BLaER1 treated with 17β-estradiol and CSF1 and Interleukin-3, amounts not matched to agents 10 nM and 100 nM (cell line): ENCODE results near the gene LYSMD2.
A peak's percentile ranks its signal among the peaks of the same experiment; 100 is the strongest.

ENCODE experiments used
- H3K27ac ChIP-seq, 11 experiments: shearing (Covaris generic); formaldehyde crosslinking; 2 replicates each; pipeline ENCODE4 v1.8.1; 2022
- H3K27me3 ChIP-seq, 11 experiments: shearing (Covaris generic); formaldehyde crosslinking; 2 replicates each; pipeline ENCODE4 v1.8.1; 2022
- H3K36me3 ChIP-seq, 11 experiments: shearing (Covaris generic); formaldehyde crosslinking; 2 replicates each; pipeline ENCODE4 v1.8.1; 2022
- H3K4me1 ChIP-seq, 10 experiments: shearing (Covaris generic); formaldehyde crosslinking; 2 replicates each; pipeline ENCODE4 v1.8.1; 2022
- H3K4me2 ChIP-seq, 11 experiments: shearing (Covaris generic); formaldehyde crosslinking; 2 replicates each; pipeline ENCODE4 v1.8.1; 2022
- H3K4me3 ChIP-seq, 10 experiments: shearing (Covaris generic); formaldehyde crosslinking; 2 replicates each; pipeline ENCODE4 v1.8.1; 2022
- H3K9ac ChIP-seq, 11 experiments: shearing (Covaris generic); formaldehyde crosslinking; 2 replicates each; pipeline ENCODE4 v1.8.1; 2022
- H3K9me3 ChIP-seq, 11 experiments: shearing (Covaris generic); formaldehyde crosslinking; replicated peaks in 1 of 11; 2 replicates each; pipeline ENCODE4 v1.8.1; 2022
- H4K20me1 ChIP-seq, 11 experiments: shearing (Covaris generic); formaldehyde crosslinking; 2 replicates each; pipeline ENCODE4 v1.8.1; 2022
- Cebpa-rat ChIP-seq, 11 experiments: shearing (Covaris generic); IDR thresholded peaks; 2 replicates each; pipeline ENCODE4 v1.8.1; 2022

Gene LYSMD2

DNA sequence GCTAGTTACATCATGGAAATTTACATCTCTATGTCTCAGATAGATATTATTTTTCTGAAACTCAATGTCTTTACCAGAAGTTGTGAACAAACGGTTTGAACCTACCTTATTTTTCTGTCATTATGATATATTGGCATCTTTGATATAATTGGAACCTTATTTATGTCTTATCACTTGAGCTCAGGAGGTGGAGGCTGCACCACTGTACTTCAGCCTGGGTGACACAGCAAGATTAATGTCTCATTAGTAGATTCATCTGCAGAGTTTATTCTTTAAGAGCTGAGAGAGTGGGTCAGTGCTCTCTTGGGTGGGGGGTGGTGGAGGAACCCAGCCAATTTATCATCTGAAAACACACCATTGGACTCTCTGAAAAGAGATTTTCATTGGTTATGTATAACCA is 34.7 kb downstream of the LYSMD2 start:
- Histone ChIP-seq H3K36me3 (no peaks in the 10 kb centered on the region), H3K4me3 (no peak overlapping the region), H3K9me3 (no peaks in the 10 kb centered on the region), H3K4me2 (no peak overlapping the region), H3K4me1 (no peaks in the 10 kb centered on the region), H3K27me3 (no peaks in the 10 kb centered on the region), H3K9ac (no peak overlapping the region), H3K27ac (no peak overlapping the region), H4K20me1 (no peaks in the 10 kb centered on the region)
- TF ChIP-seq Cebpa-rat (IDR thresholded peaks at IDR 0.05) = no peak

DNA sequence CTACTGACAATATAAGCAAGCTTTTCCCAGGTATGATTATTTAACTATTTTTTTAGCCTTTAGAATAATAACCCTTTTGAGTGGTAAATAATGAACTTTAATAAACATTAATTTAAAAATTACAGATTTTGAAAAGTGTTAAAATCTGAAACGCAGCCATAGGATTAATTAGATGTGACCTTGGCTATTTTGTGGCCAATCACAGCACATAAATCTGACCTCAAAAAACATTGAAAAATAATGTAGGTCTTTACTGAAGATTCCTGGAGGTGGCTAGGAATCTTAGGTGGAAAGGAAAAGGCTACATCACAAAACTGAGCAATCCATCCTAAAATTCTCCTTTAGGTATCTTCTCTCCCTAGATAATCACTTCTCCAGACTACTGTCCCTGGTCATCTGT is 38.1 kb downstream of the LYSMD2 start:
- H4K20me1 ChIP-seq = no peaks in the 10 kb centered on the region
- H3K27me3 ChIP-seq = no peaks in the 10 kb centered on the region
- no peaks in the 10 kb centered on the region for H3K9me3 ChIP-seq
- H3K36me3 ChIP-seq = no peaks in the 10 kb centered on the region
- no peak overlapping the region for H3K4me3 ChIP-seq
- no peaks in the 10 kb centered on the region for H3K4me1 ChIP-seq
- H3K4me2 ChIP-seq = no peak overlapping the region
- no peak overlapping the region for H3K9ac ChIP-seq
- H3K27ac ChIP-seq = no peak overlapping the region
- no peak for TF ChIP-seq Cebpa-rat (IDR thresholded peaks at IDR 0.05)

DNA sequence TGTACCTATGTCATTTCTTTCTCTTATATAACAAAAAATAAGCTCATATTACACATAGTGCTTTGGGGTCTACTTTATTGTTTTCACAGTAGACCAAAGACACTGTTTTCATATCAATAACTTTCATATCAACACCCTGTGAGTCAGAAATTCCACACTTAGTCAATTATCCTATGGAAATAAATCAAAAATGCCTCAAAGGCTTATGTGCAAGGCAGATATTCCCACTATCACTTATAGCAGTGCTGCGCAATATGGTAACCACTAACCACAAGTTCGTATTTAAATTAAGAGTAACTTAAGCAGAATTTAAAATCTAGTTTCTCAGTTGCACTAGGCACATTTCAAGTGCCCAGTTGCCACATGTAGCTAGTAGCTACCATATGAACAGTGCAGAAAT is 40.3 kb downstream of the LYSMD2 start:
- H3K9ac ChIP-seq = no peak overlapping the region
- H3K4me2 ChIP-seq = no peak overlapping the region
- no peak overlapping the region for H3K4me3 ChIP-seq
- H4K20me1 ChIP-seq = no peaks in the 10 kb centered on the region
- H3K27me3 ChIP-seq = no peaks in the 10 kb centered on the region
- no peak for TF ChIP-seq Cebpa-rat (IDR thresholded peaks at IDR 0.05)
- no peak overlapping the region for H3K27ac ChIP-seq
- H3K4me1 ChIP-seq = peaks cover 0 to 16% (median 4%) of the 10 kb centered on the region in 10 experiments; a peak in 13 of 20 replicates
- no peaks in the 10 kb centered on the region for H3K36me3 ChIP-seq
- H3K9me3 ChIP-seq = no peaks in the 10 kb centered on the region

DNA sequence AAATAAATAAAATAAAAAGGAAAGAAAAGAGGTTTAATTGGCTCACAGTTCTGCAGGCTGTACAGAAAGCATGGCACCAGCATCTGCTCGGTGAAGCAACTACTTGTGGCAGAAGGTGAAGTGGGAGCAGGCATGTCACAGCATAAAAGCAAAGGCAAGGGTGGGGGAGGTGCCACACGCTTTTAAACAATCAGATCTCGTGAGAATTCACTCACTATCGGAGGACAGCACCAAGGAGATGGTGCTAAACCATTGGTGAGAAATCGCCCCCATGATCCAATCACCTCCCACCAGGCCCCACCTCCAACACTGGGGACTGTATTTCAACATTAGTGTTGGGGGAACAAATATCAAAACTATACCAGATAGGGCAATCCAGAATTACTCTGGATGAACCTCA is 40.9 kb downstream of the LYSMD2 start:
- Histone ChIP-seq H3K9me3 (no peaks in the 10 kb centered on the region), H3K4me2 (no peak overlapping the region), H3K36me3 (no peaks in the 10 kb centered on the region), H3K9ac (no peak overlapping the region), H3K27me3 (no peaks in the 10 kb centered on the region), H3K27ac (no peak overlapping the region), H4K20me1 (no peaks in the 10 kb centered on the region), H3K4me1 (peaks cover 0 to 22% (median 9%) of the 10 kb centered on the region in 10 experiments; a peak in 13 of 20 replicates), H3K4me3 (no peak overlapping the region)
- TF ChIP-seq Cebpa-rat (IDR thresholded peaks at IDR 0.05) = no peak

DNA sequence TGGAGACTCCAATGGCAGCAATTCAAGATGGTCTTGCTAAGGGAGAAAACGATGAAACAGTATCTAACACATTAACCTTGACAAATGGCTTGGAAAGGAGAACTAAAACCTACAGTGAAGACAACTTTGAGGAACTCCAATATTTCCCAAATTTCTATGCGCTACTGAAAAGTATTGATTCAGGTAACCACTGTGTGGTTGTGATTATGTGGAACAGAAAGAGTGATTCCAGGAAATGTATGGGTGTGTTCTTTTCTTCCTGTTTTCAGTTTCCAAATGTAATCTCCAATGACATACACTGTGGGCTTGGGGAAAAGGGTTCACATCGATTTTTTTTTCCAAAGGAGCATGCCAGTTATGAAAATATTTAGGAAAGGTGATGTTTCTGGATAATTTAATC is 45.3 kb downstream of the LYSMD2 start:
- TF ChIP-seq Cebpa-rat (IDR thresholded peaks at IDR 0.05) = no peak
- H3K4me1 ChIP-seq = peaks cover 0 to 27% (median 9%) of the 10 kb centered on the region in 10 experiments; a peak in 13 of 20 replicates

DNA sequence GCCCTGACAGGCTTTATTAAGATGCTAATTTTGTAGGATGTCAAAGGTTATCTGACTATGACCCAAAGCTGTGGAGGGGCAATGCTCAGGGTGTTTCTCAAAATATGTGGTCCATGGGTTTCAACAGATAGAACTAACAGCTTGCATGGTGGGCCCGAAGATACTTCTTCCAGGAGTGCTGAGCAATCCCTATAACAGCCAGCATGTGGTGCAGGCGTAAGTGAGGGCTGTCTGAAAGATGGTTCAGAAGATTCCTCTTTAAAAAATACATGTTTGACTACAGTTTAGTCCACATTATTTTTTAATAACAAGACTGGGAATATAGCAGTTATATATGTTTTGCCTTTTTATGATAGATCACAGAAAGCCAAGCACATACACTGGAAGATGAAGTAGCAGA is 48.6 kb downstream of the LYSMD2 start:
- Histone ChIP-seq H3K4me3 (no peak overlapping the region), H3K27me3 (no peaks in the 10 kb centered on the region), H3K9ac (no peak overlapping the region), H3K27ac (no peak overlapping the region), H4K20me1 (no peaks in the 10 kb centered on the region), H3K4me1 (peaks cover 0 to 27% (median 9%) of the 10 kb centered on the region in 10 experiments; a peak in 13 of 20 replicates), H3K9me3 (no peaks in the 10 kb centered on the region), H3K36me3 (no peaks in the 10 kb centered on the region), H3K4me2 (no peak overlapping the region)
- no peak for TF ChIP-seq Cebpa-rat (IDR thresholded peaks at IDR 0.05)

More for the DNA sequence above, 45.3 kb downstream of the LYSMD2 start:
- H3K9me3 ChIP-seq = no peaks in the 10 kb centered on the region
- H3K9ac ChIP-seq = no peak overlapping the region
- peak overlapping the region in 6 of 11 experiments; percentile 27 to 74 (median 63); a peak in 11 of 22 replicates for H3K4me2 ChIP-seq
- no peaks in the 10 kb centered on the region for H3K36me3 ChIP-seq
- no peaks in the 10 kb centered on the region for H4K20me1 ChIP-seq
- H3K27ac ChIP-seq = no peak overlapping the region
- no peak overlapping the region for H3K4me3 ChIP-seq
- H3K27me3 ChIP-seq = no peaks in the 10 kb centered on the region

DNA sequence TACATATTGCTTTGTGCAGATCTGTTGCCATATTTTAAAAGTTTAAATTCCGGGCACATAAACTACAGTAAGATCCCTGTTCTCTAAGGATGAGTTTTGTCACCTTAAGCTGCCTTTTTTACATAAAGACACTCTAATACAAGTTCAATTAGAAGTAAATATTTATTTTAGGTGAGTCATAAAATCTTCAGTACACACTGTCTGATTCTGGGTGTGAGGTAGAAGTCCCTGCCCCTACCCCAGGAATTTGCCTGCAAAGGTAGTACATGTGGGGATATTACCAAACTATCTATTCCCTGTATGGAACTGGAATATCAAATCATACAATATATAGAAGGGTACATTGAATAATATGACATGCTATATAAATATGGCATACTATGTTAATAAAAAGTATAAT is 49.9 kb downstream of the LYSMD2 start:
- H3K36me3 ChIP-seq = no peaks in the 10 kb centered on the region

DNA sequence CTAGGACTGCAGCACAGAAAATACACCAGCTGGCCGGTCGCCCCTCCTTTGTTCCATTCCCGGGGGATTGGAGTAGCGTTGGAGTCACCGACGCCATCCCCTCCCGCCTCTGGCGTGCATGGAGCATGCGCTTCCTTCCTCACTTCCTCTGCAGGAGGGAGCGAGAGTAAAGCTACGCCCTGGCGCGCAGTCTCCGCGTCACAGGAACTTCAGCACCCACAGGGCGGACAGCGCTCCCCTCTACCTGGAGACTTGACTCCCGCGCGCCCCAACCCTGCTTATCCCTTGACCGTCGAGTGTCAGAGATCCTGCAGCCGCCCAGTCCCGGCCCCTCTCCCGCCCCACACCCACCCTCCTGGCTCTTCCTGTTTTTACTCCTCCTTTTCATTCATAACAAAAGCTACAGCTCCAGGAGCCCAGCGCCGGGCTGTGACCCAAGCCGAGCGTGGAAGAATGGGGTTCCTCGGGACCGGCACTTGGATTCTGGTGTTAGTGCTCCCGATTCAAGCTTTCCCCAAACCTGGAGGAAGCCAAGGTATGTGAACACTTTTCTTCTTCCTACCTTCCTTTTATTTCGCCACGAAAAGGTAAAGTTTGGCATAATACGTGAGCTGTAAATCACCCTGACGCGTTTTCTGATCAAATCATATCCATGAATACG is 56.0 kb downstream of the LYSMD2 start, which contains the start of gene SCG3:
Gene SCG3 (plus strand): TSS at position 201 of the 661 bp plus-strand sequence. CDS start 253 bp downstream, at position 454.
- Histone ChIP-seq H3K4me1 (peaks cover 0 to 28% (median 9%) of the 10 kb centered on the region in 10 experiments; a peak in 6 of 20 replicates), H3K27me3 (no peaks in the 10 kb centered on the region), H3K9ac (no peak within 1 kb of the TSS), H3K4me3 (no peak within 1 kb of the TSS), H4K20me1 (no peaks in the 10 kb centered on the region), H3K36me3 (no peaks in the 10 kb centered on the region), H3K9me3 (no peaks in the 10 kb centered on the region), H3K4me2 (peak within 1 kb of the TSS in 2 of 11 experiments; percentile 45 to 60; a peak in 4 of 22 replicates), H3K27ac (no peak within 1 kb of the TSS)
- no peak for TF ChIP-seq Cebpa-rat (IDR thresholded peaks at IDR 0.05)

More for the DNA sequence above, 49.9 kb downstream of the LYSMD2 start:
- Histone ChIP-seq H3K9ac (no peak overlapping the region), H3K9me3 (no peaks in the 10 kb centered on the region), H4K20me1 (no peaks in the 10 kb centered on the region), H3K27me3 (no peaks in the 10 kb centered on the region), H3K4me2 (no peak overlapping the region), H3K4me3 (no peak overlapping the region), H3K4me1 (peaks cover 0 to 15% (median 9%) of the 10 kb centered on the region in 10 experiments; a peak in 13 of 20 replicates), H3K27ac (no peak overlapping the region)
- TF ChIP-seq Cebpa-rat (IDR thresholded peaks at IDR 0.05) = no peak

DNA sequence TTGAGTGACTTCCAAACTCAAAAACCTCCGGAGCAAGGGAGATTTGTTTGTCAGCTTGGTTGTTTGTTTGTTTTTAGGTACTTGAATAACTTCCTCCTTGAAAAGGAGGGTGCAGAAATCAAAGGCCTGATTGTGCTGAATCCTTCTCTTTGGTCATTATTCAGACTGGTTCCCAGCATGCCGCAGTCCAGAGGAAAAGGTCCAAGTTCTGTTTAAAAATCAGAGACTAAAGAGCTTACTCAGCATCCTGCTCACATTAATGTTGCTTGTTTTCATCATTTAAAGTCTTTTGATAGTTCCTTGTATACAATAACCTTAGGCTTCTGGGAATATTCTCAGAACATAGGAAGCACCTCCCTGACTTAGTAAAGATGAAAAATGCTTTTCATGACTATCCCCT is 57.1 kb downstream of the LYSMD2 start:
- Histone ChIP-seq H3K4me2 (peak overlapping the region in 2 of 11 experiments; percentile 45 to 60; a peak in 4 of 22 replicates), H3K27me3 (no peaks in the 10 kb centered on the region), H3K4me1 (peaks cover 0 to 28% (median 9%) of the 10 kb centered on the region in 10 experiments; a peak in 6 of 20 replicates), H3K9ac (no peak overlapping the region), H3K36me3 (no peaks in the 10 kb centered on the region), H3K27ac (no peak overlapping the region), H4K20me1 (no peaks in the 10 kb centered on the region), H3K4me3 (no peak overlapping the region), H3K9me3 (no peaks in the 10 kb centered on the region)
- no peak for TF ChIP-seq Cebpa-rat (IDR thresholded peaks at IDR 0.05)

DNA sequence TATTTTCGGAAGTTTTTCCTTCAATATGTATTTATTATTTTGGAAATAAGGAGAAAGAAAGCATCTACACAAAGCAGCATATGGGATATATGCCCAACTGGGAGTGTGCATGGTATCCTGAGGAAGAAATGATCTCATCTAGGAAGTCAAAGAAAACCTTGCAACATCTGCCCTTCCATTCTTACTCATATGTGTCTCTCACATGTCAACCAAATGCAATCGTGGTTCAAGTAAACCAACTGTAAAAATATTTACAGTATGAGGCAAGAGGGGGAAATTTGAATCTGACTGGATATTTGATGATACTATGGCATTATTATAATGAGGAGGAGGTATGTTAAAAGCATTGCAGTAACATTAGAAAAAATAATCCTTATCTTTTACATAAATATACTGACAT is 59.4 kb downstream of the LYSMD2 start:
- peak in 2 of 11 experiments; percentile 28 to 53; a peak in 4 of 22 replicates for TF ChIP-seq Cebpa-rat (IDR thresholded peaks at IDR 0.05)
- H3K4me3 ChIP-seq = no peak overlapping the region
- no peaks in the 10 kb centered on the region for H3K36me3 ChIP-seq
- H3K27me3 ChIP-seq = no peaks in the 10 kb centered on the region
- H3K9me3 ChIP-seq = no peaks in the 10 kb centered on the region
- peak overlapping the region in 5 of 11 experiments; percentile 11 to 30 (median 20); a peak in 5 of 22 replicates for H3K4me2 ChIP-seq
- peaks cover 0 to 39% (median 12%) of the 10 kb centered on the region in 10 experiments; a peak in 10 of 20 replicates for H3K4me1 ChIP-seq
- no peaks in the 10 kb centered on the region for H4K20me1 ChIP-seq
- H3K27ac ChIP-seq = peak overlapping the region in 7 of 11 experiments; percentile 8 to 59 (median 55); a peak in 10 of 22 replicates
- H3K9ac ChIP-seq = no peak overlapping the region
